Activated CD8-positive, alpha-beta T cell treated with anti-CD3 and anti-CD28 coated beads for 36 hours (primary cell): ENCODE measurements around the gene GABBR2. TPM values are rescaled to one million over a fixed set of nuclear protein-coding genes. Genes with fewer than 3 reads are reported as not detected.

Experiments
- ATAC-seq: fragments of 200-7000 bp; cut with Tn5 transposase; one replicate; pipeline ENCODE4 v1.10.0; 2021; ENCODE audit warnings: mild to moderate bottlenecking, moderate library complexity
- CTCF ChIA-PET: fragments of 350-600 bp; sonication (Branson Sonifier 250); formaldehyde crosslinking; loops from one replicate; lab custom pipeline; 2021; ENCODE audit warnings: antibody characterized with exemption; lab: Charles Lee
- POLR2A ChIA-PET: fragments of 350-600 bp; sonication (Branson Sonifier 250); formaldehyde crosslinking; loops from one replicate; lab custom pipeline; 2021; ENCODE audit warnings: antibody characterized with exemption; lab: Charles Lee
- DNase-seq: peaks from one replicate; pipeline ENCODE4 v3.0.0-alpha.2; 2020
- H3K27ac Mint-ChIP-seq: one replicate; pipeline ENCODE4 v1.8.0; 2021; ENCODE audit warnings: mild to moderate bottlenecking, mixed read lengths
- H3K27me3 Mint-ChIP-seq: one replicate; pipeline ENCODE4 v1.8.0; 2021; ENCODE audit warnings: mixed read lengths
- H3K36me3 Mint-ChIP-seq: one replicate; pipeline ENCODE4 v1.8.0; 2021; ENCODE audit warnings: low read depth, mixed read lengths
- H3K4me1 Mint-ChIP-seq: one replicate; pipeline ENCODE4 v1.8.0; 2021; ENCODE audit warnings: low read depth, mixed read lengths
- H3K4me3 Mint-ChIP-seq: one replicate; pipeline ENCODE4 v1.8.0; 2021; ENCODE audit warnings: mild to moderate bottlenecking, moderate library complexity, mixed read lengths
- H3K9me3 Mint-ChIP-seq: one replicate; pipeline ENCODE4 v1.8.0; 2021; ENCODE audit warnings: mixed read lengths
- intact Hi-C: fragments of 100-400 bp; cut with micrococcal nuclease; formaldehyde crosslinking; loops from one replicate; pipeline ENCODE4 v1.10.0; 2022
- total RNA-seq, 2 experiments: library from RNA; stranded (reverse); gene quantifications; one replicate each; pipeline ENCODE4 v1.2.3, GENCODE V29; 2021
- TF ChIP-seq, protein P1 (sequence below): fragments of 200-600 bp; IDR thresholded peaks from one replicate; pipeline ENCODE4 v1.8.0; 2022; ENCODE audit warnings: antibody characterized with exemption, mild to moderate bottlenecking

The GABBR2 gene
- total RNA-seq, 2 experiments from 2014 or later = not detected

DNA sequence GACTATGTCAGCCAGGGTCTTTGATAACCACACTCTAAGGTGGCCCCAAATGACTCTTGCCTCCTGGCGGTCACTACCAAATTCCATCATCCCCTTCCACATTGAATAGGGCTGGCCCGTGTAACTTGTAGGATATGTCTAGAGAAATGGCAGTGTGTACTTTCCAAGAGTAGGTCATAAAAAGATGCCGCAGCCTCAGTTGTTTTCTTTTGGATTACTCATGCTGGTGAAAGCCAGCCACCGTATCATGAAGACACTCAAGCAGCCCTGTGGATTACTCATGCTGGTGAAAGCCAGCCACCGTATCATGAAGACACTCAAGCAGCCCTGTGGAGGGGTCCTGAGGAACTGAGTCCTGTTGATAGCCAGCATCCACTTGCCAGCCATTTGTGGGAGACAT, 281.2 kb downstream of the GABBR2 start:
- DNase-seq (no peak), ATAC-seq (no peak)
- H3K4me1 Mint-ChIP-seq = no peaks in the 10 kb centered on the region
- ChIA-PET CTCF (no interaction called here), POLR2A (no interaction called here)
- no peaks in the 10 kb centered on the region for H3K9me3 Mint-ChIP-seq
- TF ChIP-seq, protein P1, sequence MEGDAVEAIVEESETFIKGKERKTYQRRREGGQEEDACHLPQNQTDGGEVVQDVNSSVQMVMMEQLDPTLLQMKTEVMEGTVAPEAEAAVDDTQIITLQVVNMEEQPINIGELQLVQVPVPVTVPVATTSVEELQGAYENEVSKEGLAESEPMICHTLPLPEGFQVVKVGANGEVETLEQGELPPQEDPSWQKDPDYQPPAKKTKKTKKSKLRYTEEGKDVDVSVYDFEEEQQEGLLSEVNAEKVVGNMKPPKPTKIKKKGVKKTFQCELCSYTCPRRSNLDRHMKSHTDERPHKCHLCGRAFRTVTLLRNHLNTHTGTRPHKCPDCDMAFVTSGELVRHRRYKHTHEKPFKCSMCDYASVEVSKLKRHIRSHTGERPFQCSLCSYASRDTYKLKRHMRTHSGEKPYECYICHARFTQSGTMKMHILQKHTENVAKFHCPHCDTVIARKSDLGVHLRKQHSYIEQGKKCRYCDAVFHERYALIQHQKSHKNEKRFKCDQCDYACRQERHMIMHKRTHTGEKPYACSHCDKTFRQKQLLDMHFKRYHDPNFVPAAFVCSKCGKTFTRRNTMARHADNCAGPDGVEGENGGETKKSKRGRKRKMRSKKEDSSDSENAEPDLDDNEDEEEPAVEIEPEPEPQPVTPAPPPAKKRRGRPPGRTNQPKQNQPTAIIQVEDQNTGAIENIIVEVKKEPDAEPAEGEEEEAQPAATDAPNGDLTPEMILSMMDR = no peak
- H3K4me3 Mint-ChIP-seq = no peak overlapping the region
- no peaks in the 10 kb centered on the region for H3K36me3 Mint-ChIP-seq
- H3K27ac Mint-ChIP-seq = no peak overlapping the region
- no peaks in the 10 kb centered on the region for H3K27me3 Mint-ChIP-seq
- intact Hi-C loops = loop anchor here (5.0 kb wide), 1 partner anchor 50 kb away; no protein-coding TSS in a partner anchor

- POLR2A ChIA-PET = no interaction called here
- no peak overlapping the region for H3K4me3 Mint-ChIP-seq
- no peaks in the 10 kb centered on the region for H3K36me3 Mint-ChIP-seq
- no peaks in the 10 kb centered on the region for H3K27me3 Mint-ChIP-seq
- H3K4me1 Mint-ChIP-seq = no peaks in the 10 kb centered on the region
- intact Hi-C loops = loop anchor here (5.0 kb wide), 1 partner anchor 52 kb away; no protein-coding TSS in a partner anchor
- DNase-seq = no peak
- CTCF ChIA-PET = no interaction called here
- no peak for ATAC-seq
- H3K27ac Mint-ChIP-seq = no peak overlapping the region
- H3K9me3 Mint-ChIP-seq = no peaks in the 10 kb centered on the region
- TF ChIP-seq, protein P1 = no peak
Observed at GRCh38 chr9:98425079-98425478, 283.7 kb downstream of the GABBR2 start.

DNA sequence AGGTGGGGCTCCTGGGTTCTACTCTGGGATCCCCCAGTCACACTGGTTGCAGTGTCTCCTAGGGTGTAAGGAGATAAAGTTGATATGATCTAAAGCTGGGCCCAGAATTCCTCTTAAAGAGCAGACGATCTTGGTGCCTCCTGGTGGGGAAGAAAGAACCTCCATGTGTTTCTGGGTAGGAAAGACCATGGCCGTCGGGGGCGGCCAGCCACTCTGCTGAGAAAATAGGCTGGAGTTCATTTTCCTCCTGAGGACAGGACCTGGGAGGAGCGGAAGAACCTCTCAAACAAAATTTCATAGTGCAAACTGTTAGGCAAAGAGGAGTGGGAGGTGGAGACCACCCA, 289.5 kb downstream of the GABBR2 start:
- H3K36me3 Mint-ChIP-seq = no peaks in the 10 kb centered on the region
- POLR2A ChIA-PET = no interaction called here
- H3K27me3 Mint-ChIP-seq = peaks cover 8% of the 10 kb centered on the region
- no peak for ATAC-seq
- H3K4me3 Mint-ChIP-seq = no peak overlapping the region
- H3K4me1 Mint-ChIP-seq = no peaks in the 10 kb centered on the region
- no peaks in the 10 kb centered on the region for H3K9me3 Mint-ChIP-seq
- CTCF ChIA-PET = no interaction called here
- no peak overlapping the region for H3K27ac Mint-ChIP-seq
- TF ChIP-seq, protein P1 = no peak
- intact Hi-C loops = no loop called here
- DNase-seq = no peak

DNA sequence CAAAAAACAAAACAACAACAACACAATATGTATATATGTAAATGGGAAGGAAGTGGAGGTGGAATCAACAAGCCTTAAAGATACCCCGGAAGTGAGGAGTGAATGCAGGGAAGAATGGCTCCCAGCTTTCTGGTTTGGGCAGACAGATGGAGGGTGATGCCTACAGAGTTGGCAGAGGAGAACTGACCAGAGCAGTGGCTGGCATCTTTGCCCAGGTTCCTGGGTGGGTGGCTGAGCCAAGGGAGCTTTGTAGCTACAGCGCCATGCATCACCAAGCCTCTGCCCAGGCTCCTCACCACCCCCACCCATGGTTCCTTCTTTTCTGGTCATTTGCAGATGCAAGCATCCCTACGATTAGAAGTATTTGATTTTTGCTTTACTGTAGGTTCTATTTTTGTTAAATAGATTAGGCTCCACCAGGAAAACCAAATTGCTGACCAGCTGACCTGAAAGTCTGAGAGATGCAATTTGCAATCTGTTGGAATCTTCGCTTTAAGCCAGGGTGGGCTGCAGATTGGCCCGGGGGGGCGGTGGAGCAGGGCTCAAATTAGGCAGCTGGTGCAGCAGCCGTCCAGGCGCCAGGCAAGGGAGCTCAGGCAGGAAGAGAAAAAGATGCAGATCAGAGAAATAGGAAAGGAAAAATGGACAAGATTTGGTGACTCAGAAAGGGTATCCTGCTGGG, 290.0 kb downstream of the GABBR2 start:
- ATAC-seq (no peak), DNase-seq (no peak)
- Mint-ChIP-seq H3K9me3 (no peaks in the 10 kb centered on the region), H3K27ac (no peak overlapping the region), H3K27me3 (peaks cover 10% of the 10 kb centered on the region), H3K36me3 (no peaks in the 10 kb centered on the region), H3K4me3 (no peak overlapping the region), H3K4me1 (no peaks in the 10 kb centered on the region)
- TF ChIP-seq, protein P1 = no peak
- CTCF ChIA-PET = no interaction called here
- POLR2A ChIA-PET = no interaction called here
- intact Hi-C loops = no loop called here

GRCh38 chr9:98416294-98417248, 292.2 kb downstream of the GABBR2 start:
- DNase-seq = no peak
- Mint-ChIP-seq H3K9me3 (no peaks in the 10 kb centered on the region), H3K36me3 (no peaks in the 10 kb centered on the region), H3K27ac (no peak overlapping the region), H3K4me1 (no peaks in the 10 kb centered on the region), H3K4me3 (no peak overlapping the region), H3K27me3 (peaks cover 10% of the 10 kb centered on the region)
- CTCF ChIA-PET = no interaction called here
- intact Hi-C loops = no loop called here
- no peak for ATAC-seq
- POLR2A ChIA-PET = no interaction called here
- TF ChIP-seq, protein P1 = no peak
